ENCODE measurements around the gene BAG3.
"Not testable (repeated sequence)": the region's sequence is repeated elsewhere in the genome, so short reads cannot be mapped to it uniquely, and the experiment has no call there.

Gene BAG3

DNA sequence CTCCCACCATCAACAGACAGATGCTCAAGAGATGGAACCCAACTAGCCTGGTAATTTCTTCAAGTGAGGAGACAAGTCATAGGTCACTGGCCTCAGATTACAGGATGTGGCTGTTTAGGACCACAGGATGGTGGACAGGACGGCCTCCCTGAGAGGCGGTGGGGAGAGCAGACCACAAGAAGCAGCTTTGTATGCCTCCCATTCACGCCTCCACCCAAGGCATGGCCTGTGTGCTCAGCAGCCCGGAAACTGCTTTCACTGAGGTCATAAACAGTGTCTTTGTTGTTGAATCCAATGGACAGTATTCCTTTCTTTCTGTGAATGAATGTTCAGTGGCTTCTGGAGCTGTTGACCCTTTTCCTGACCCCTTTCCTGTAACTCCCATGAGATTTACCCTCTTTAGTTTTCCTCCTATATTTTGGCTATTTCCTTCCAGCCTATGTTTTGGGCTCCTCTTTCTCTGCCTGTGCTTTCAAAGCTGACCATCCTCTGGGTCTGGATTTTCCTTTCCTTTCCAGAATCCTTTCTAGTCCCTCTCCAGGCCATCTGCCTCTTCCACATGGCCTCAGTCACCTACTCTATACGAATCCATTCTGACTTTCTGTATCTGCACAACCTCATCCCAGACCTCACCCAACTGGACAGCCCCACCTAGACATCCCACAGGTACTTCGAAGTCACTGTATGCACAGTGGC is 42.2 kb downstream of the BAG3 start:
- no peak for DNase-seq (ENCODE audit: low read depth)

DNA sequence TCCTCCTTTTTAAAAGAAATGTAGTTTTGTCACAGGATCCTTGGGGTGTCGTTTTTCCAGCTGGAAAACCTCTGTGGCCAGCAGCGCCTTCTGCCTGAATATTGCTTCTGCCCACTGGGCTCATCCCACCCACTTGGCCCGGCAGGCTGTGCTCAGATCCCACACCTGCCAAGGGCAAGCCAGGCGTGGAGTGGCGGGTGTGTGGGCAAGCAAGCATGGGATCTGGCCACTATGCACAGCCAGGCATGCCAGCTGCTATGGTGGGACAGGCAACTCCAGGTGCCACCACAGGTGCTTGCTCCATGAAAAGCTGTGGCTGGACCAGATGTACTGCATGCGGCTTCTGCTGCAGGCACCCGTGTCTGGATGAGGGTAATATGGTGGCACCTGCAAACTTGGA is 43.4 kb downstream of the BAG3 start:
- DNase-seq (ENCODE audit: low read depth), result no peak

DNA sequence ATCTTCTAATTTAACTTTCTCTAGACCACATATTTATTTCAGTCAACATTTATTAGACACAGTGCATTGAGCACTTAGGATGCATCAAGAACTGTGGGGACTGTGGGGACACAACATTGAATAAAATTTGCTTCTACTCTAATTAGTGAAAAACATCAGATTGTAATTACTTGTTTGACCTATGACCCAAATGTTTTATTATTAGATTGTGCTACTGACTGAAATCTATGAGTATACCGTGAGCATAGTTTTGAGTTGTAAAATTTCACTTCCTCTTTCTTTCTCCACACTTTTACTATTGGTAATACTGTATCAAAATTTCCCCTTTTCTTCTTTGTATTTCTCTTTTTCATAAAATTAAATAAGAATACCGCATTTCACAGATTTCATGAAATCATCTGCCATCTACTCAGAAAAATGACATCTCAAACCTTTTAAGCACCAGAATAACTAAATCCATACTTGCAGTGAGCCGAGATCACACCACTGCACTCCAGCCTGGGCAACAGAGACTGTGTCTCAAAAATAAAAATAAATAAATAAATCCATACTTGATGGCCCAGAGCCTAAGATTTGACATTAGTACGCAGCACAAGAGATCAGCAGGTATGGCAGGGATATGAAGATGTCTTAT is 49.3 kb downstream of the BAG3 start:
- DNase-seq (ENCODE audit: low read depth), result no peak

DNA sequence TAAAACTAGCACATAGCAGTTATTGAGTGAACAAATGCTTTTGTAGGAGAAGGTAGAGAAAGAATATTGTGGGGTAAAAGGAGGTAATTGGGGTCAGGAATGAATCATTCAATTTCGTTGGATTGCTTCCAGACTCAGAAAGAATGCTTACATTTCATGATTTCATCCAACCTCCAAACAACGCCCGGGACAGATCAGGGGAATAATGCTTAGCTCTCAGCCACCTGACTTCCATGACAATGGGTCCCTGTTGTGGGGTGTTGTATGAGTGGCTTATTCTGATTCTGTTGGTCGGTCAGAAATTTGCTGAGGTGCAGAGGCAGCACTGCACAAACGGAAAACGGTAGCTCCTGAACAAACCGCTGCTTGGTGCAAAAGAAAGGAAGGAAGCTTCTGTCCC is 50.7 kb downstream of the BAG3 start:
- DNase-seq (ENCODE audit: low read depth), result no peak

DNA sequence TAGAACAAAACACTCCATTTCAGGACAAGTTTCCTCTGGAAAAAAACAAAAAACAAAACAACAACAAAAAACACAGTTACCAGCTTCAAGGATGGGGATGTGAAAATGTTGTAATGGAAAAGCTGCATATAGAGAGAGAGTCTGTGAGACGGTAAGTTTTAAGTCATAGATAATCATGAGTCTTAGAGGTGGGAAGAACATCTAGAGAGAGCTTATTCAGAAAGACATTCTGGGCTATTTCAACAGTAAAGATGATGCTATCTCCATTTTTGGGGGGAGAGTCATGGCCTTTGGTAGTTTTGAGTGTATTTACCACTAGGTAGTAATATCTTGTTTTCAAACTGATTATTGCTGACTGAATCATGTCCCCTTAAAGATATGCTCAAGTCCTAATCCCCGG is 51.4 kb downstream of the BAG3 start:
- DNase-seq (ENCODE audit: low read depth), result no peak

DNA sequence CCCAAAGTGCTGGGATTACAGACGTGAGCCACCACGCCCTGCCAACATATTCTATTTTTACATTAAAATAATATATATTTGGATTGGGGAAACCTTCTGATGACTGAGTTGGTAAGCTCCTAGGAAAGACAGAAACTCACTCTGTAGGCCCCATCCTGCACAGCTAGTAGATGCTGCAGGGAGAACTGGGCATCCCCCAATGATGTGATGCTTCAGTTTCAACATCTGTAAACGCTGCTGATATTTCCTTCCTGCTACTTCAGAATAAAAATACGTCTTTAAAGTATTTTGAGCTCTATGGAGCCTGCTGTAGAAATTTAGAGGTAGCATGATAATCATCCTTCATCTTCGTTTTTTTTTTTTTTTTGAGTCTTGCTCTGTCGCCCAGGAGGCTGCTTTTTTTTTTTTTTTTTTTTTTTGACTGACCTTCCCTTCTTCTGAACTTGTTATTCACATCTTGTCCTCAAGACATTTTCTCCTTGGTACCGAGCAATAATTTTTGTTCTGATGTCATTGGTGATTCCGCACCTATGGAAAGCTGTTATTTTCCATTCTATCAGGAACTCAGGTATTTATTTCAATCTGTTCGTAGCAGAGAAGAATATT is 52.8 kb downstream of the BAG3 start:
- DNase-seq (ENCODE audit: low read depth), result no peak

DNA sequence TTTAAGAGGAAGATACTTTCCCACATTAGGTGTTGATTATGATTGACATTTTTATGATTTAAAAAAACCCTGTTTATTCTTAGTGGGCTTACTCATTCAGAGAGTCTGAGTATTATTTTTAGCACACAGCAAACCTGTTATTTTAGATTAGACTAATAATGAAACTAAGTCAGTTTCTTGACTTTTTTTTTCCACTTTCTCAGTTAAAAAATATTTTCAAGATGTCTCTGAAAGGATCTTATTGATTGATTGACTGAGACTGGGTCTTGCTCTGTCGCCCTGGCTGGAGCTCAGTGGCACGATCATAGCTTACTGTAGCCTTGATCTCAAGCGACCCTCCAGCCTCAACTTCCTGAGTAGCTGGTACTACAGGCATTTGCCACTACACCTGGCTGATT is 54.3 kb downstream of the BAG3 start:
- DNase-seq (ENCODE audit: low read depth), result no peak

DNA sequence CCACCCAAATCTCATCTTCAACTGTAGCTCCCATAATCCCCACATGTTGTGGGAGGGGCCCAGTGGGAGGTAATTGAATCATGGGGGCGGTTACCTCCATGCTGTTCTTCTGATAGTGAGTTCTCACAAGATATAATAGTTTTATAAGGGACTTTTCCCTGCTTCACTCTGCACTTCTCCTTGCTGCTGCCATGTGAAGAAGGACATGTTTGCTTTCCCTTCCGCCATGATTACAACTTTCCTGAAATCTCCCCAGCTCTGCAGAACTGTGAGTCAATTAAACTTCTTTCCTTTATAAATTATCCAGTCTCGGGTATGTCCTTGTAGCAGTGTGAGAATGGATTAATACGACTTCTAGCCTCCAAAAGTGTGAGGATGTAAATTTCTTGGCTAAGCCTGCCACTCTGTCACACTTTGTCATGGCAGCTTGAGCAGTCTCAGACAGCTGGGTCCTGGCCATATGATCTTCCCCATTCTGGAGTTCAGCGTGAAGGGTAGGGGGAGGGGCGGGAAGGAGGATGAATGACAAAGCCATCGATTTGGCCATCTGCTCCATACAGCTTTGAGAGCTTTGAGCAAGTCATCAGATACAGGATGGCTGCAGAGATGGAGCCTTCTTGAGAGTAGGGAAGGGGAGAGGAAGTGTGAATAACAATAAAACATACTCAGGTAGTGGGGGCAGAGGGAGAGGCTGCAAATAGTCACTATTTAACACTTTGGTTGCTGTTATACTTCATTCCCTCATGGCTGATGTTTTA is 55.5 kb downstream of the BAG3 start:
- DNase-seq (ENCODE audit: low read depth), result no peak

DNA sequence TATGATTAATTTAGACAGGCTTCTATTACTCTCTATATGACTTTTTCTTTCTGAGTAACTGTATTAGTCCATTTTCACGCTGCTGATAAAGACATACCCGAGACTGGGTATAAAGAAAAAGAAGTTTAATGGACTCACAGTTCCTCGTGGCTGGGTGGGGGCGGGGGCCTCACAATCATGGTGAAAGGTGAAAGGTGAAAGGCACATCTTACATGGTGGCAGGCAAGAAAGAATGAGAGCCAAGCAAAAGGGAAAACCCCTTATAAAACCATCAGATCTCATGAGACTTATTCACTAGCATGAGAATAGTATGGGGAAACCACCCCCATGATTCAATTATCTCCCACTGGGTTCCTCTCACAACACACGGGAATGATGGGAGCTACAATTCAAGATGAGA is 56.2 kb downstream of the BAG3 start:
- not testable (repeated sequence) for DNase-seq (ENCODE audit: low read depth)

DNA sequence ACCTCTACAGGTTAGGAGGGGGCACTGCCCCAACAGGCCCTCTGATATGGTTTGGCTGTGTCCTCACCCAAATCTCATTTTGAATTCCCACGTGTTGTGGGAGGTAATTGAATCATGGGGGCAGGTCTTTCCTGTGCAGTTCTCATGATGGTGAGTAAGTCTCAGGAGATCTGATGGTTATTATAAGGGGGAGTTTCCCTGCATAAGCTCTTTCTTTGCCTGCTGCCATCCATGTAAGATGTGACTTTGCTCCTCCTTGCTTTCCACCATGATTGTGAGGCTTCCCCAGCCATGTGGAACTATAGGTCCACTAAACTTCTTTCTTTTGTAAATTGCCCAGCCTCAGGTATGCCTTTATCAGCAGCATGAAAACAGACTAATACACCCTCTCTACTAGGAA is 59.8 kb downstream of the BAG3 start:
- DNase-seq (ENCODE audit: low read depth), result not testable (repeated sequence)

DNA sequence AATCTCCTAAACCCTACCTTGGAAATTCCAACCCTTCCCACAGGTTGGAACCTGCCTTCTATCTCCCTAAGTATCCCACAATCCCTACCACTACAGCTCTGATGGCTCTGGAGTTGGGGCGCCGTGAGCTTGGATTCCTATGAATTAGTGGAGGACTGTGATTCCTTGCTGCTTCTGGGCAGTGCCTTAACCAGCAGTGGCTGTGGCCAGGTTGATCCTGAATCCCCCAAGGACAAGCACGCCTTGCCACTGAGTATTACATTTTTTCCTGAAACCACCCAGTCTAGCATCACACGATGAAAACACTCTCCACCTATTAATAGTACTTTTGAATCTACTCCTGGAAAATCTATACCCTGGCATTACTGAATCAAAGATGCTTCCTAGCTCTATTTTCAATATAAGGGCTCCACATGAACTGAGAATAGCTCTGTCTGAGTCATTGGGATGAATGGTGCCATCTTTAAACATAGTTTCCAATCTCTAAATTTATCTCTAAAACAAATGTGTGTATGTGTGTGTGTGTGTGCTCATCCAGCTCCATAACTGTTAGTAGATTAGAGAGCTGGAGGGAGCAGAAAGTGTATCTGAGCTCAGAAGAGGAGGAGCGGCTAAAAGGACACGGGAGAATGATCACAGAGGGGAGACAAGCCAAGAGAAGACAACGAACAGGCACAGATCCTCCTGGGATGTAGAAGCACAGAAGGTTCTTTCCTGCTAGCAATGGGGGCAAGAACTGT is 62.7 kb downstream of the BAG3 start:
- no peak for DNase-seq (ENCODE audit: low read depth)

DNA sequence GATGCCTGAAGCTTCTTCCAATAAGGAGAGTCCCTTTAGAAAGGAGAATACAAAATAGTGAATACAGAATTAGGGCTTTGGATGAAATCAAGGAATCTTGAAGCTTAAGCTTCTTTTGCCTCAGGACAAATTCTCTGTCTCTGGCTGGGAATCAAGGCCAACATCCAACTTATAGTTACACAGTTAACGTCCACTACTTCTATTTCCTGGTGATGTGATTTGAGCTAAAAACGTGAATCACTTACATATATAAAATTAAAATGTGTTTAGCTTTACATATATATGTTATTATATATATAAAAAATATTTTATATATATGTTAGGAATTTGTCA is 63.3 kb downstream of the BAG3 start:
- DNase-seq (ENCODE audit: low read depth), result no peak

DNA sequence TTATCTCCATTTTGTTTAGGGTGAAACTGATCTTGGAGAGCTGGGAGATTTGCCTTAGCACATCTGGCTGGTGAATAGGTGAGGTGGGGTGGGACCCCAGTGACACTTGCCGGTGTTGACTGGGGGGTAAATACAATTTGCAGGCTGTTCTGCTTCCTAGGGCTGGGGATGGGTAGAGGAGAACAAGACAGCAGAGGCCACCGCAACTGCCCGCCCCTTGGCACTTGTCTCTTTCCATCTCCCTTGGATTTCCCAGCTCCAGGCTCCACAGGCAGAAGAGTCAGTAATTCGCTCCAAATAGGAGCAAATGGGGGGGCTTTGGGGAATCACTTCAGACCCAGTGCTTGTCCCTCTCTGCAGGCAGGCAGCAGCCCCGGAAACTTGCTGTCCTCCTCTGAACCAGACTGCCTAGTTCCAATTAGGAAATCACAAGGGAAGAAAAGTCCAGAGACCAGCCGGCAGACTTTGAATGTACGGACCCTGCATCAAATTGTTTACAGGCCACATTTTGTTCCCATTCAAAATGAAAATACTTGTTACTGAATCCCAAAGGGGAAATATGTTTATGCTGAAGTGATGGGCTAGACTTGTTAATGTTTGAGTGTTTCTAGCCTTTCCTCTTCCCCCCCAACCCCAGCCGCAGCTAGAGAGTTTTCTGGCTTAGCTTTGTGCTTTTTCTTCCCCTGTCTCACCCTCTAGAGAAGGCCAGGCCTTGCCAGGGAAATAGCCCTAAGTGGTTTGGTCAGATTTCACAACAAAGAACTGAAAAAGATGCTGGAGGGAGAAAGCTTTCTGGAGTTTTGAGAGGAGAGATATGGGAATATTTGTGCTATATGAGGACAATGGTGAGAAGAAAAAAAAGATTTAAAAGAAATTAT is 64.7 kb downstream of the BAG3 start:
- DNase-seq (ENCODE audit: low read depth), result no peak

DNA sequence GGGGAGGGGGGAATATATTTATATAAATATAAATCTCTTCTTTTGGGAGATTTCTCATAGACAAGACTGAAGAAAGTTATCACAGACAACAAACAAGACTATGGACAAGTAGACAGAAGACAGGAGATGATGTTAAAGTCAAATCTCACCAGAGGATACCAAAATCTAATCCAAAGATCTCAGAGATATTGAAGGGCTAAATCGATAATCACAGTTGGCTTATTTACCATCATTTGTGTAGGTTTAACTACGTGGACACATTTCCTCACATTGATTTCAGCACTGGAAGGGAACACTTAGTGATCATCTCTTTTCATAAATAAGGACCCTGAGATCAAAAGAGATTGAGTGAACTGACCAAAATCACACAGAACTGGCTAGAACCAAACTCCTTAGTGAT is 72.0 kb downstream of the BAG3 start:
- no peak for DNase-seq (ENCODE audit: low read depth)

DNA sequence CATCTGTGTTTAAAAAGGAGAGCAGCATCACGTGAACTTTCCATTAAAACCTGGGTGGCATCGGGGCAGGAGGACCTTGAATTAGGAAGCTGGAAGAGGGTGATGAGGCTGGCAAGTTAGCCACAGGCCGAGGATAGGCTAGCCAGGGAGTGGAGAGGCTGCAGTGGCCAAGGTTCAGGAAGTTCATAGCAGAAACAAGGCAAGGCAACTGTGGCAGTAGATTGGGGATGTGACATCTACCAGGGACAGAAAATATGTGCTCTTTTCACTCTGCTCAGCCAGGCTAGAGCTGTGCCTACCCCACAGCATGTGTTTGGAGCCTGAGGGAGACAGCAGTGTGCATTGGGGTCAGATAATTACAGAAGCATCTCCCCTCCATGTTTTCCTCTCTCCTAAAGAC is 72.4 kb downstream of the BAG3 start:
- DNase-seq (ENCODE audit: low read depth), result no peak

DNA sequence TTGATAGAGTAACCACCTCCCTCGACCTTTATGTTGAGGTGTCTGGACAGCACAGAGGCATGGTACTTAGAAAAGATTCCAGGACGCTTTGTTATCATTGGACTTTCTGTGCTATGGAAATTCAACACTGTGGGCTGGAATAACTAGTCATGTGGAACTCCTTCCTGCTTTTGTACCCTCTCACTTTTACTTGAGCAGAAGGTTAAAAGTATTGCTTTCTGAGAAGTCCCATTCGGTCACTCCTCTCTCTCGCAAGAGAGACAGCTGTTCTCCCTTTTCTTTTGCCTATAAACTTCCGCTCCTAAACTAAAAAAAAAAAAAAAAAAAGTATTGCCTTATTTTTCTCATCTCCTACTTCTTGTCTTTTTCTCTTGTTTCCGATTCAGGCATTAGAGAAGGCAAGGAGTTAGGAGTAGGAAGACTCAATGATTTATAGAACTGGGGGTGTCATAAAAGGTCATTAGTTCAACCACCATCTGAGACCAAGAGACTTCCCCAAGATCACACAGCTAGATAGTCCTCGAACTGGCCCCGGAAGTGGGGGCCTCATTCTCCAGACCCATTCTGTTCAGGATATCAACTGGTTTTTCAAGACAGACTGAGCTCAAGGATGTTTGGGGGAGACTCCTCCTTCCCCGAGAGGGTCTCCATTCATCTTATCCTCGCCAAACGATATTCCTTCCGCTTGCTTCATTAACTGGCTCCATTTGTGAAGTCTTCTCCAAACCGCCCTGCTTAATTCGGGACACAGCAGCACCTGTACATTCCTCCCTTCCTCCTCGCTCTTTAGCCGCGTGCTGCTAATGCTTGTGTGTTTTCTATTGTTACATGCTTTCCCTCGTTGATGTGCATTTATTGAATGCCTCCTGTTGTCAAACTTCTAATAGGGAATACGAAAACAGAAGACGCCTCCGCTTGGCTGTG is 73.7 kb downstream of the BAG3 start:
- no peak for DNase-seq (ENCODE audit: low read depth)

DNA sequence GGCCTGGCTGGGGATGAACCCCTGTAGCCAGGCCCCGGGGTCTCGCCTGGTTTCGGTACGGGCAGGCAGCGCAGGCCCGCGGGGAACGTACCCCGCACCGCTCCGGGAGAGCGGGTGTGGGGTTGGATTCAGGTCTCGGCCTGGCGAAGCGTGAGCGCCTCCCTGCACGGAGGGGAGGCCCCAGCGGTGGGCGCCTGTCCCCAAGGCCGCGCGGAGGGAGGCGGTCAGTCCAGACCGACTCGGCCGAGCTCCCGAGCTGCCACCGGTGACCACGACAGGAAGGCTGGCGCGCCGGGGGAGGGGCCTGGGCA is 74.3 kb downstream of the BAG3 start:
- DNase-seq (ENCODE audit: low read depth), result no peak

DNA sequence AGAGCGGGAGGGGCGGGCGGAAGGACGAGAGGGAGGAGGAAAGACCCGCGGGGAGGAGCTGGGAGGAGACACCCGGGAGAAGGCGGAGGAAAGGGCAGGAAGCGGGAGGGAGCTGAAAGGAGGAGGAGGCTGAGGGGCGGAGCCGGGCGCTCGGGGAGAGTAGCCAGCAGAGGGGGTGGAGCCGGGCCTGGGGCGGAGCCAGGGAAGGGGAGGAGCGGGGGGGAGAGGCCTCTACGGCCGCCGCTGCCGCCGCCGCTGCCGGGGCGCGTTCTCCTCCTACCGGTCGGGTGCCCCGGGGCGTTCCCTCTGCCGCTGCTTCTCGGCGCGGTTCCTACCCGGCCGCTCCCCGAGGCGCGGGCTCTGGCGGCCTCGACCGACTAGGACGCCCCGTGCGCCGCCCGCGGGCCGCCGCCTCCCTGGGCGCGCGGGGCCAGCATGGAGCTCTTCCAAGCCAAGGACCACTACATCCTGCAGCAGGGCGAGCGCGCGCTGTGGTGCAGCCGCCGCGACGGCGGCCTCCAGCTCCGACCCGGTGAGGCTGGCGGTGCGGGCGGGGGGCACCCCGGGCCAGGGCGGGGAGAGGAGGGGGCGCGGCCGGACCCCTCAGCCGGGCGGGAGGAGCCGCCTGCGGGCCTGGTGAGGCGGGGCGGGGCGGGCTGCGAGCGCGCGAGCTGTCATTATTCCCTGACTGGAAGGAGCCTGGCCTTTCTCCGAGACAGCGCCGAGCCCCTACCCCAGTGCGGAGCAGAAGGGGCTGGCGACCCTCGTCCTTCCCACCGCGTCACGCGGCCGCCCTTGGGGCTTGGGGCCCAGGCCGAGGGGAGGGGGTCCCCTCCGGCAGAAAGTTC is 74.9 kb downstream of the BAG3 start, which contains the start of gene INPP5F:
INPP5F (plus strand) TSS at position 223 of the 848 bp plus-strand sequence; CDS start at position 436, 213 bp downstream.
- DNase-seq (ENCODE audit: low read depth), result peak; percentile 99

DNA sequence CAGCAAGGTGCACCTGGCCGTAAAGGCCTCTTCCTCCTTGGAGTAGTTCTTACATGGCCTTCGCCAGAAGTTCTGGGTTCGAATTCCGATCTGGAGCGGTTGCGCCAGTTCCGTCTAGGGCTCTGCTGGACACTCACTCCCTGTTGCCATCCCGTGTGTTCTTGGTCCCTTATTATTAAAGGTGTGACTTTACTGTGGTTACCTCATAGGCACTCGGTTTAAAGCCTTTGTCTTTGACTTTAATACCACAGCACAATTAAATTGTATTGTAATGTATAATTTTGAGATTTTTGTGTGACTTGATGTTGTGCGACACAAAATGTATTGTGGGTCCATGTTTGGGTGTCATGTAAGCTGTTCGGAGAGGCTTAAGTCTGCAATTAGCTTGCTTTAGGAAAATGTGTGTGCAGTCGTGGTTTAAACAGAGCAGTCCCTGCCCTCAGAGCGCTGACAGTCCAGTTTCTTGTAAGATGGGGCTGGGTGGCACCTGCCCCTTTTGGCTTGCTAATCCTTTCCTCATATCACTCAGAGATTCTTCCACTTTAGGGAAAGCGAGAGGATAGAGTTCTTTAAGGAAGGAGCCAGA is 75.6 kb downstream of the BAG3 start:
- DNase-seq (ENCODE audit: low read depth), result no peak
